CD14-positive monocyte (primary cell): ENCODE measurements around the gene BACH1. TPM values are rescaled to one million over a fixed set of nuclear protein-coding genes. Genes with fewer than 3 reads are reported as not detected.

ENCODE experiments used
- DNase-seq, 3 donors: peaks; one replicate each; pipeline ENCODE4 v3.0.0-alpha.2; 2011 to 2022
- H2AFZ ChIP-seq: 2 replicates; pipeline ENCODE4 v1.6.0; 2012; ENCODE audit warnings: mild to moderate bottlenecking, low read depth, low read length, inconsistent platforms; ENCODE audit not compliant: insufficient read depth, poor library complexity, severe bottlenecking
- H3K27ac ChIP-seq, 2 donors: 1 replicate in 1 of 2; 2 replicates in 1 of 2; pipeline ENCODE4 v1.5.1; 2012 to 2013; ENCODE audit warnings: low read length in 2 of 2, control low read depth in 1 of 2, inconsistent platforms in 1 of 2, low read depth in 1 of 2, mild to moderate bottlenecking in 1 of 2
- H3K27me3 ChIP-seq, 2 donors: one replicate each; pipeline versions ENCODE4 v1.6.0 to v1.6.1; 2011 to 2013; ENCODE audit warnings: low read length in 2 of 2; ENCODE audit not compliant: control insufficient read depth in 2 of 2, insufficient read depth in 2 of 2
- H3K36me3 ChIP-seq, 2 donors: replicated peaks in 1 of 2; 1 replicate in 1 of 2; 2 replicates in 1 of 2; pipeline versions ENCODE4 v1.5.1 to v1.6.1; 2012 to 2013; ENCODE audit warnings: low read length in 2 of 2, control low read depth in 1 of 2, inconsistent platforms in 1 of 2, mild to moderate bottlenecking in 1 of 2; ENCODE audit not compliant: insufficient read depth in 2 of 2, control insufficient read depth in 1 of 2
- H3K4me1 ChIP-seq, 2 donors: 1 replicate in 1 of 2; 2 replicates in 1 of 2; pipeline versions ENCODE4 v1.5.1 to v1.6.1; 2012 to 2013; ENCODE audit warnings: low read length in 2 of 2, control low read depth in 1 of 2, inconsistent platforms in 1 of 2, mild to moderate bottlenecking in 1 of 2, moderate library complexity in 1 of 2; ENCODE audit not compliant: insufficient read depth in 2 of 2, control insufficient read depth in 1 of 2
- H3K4me2 ChIP-seq: replicated peaks from 2 replicates; pipeline ENCODE3; 2012; ENCODE audit warnings: low read length, moderate library complexity, mild to moderate bottlenecking; ENCODE audit not compliant: poor library complexity, severe bottlenecking; ENCODE audit errors: extremely low read depth
- H3K4me3 ChIP-seq, 3 experiments: fragments of 200-600 bp in 1 of 3; sonication (generic) in 1 of 3; replicated peaks in 1 of 3; 1 replicate in 2 of 3; 2 replicates in 1 of 3; pipeline ENCODE4 v1.5.1; 2011 to 2013; ENCODE audit warnings: low read length in 3 of 3, mild to moderate bottlenecking in 3 of 3, control low read depth in 2 of 3, low read depth in 2 of 3, inconsistent platforms in 1 of 3, moderate library complexity in 1 of 3
- H3K79me2 ChIP-seq: 2 replicates; pipeline ENCODE4 v1.6.0; 2012; ENCODE audit warnings: mild to moderate bottlenecking, control low read depth, inconsistent platforms, low read length, moderate library complexity; ENCODE audit not compliant: insufficient read depth
- H3K9ac ChIP-seq: 2 replicates; pipeline ENCODE4 v1.6.0; 2017; ENCODE audit warnings: low read length, mild to moderate bottlenecking; ENCODE audit not compliant: insufficient read depth, poor library complexity, severe bottlenecking
- H3K9me3 ChIP-seq, 2 donors: replicated peaks in 1 of 2; 1 replicate in 1 of 2; 2 replicates in 1 of 2; pipeline versions ENCODE4 v1.5.1 to v1.6.1; 2012 to 2013; ENCODE audit warnings: low read length in 2 of 2, control low read depth in 1 of 2; ENCODE audit not compliant: control insufficient read depth in 1 of 2, insufficient read depth in 1 of 2
- H4K20me1 ChIP-seq: 2 replicates; pipeline ENCODE4 v1.6.0; 2012; ENCODE audit warnings: mild to moderate bottlenecking, low read length, control low read depth, moderate library complexity; ENCODE audit not compliant: insufficient read depth
- H3K27ac Mint-ChIP-seq, 7 donors: one replicate each; pipeline ENCODE4 v1.8.0; 2020; ENCODE audit warnings: mild to moderate bottlenecking in 7 of 7, mixed read lengths in 7 of 7, moderate library complexity in 6 of 7, inconsistent platforms in 2 of 7
- H3K27me3 Mint-ChIP-seq, 3 donors: one replicate each; pipeline ENCODE4 v1.8.0; 2021 to 2022; ENCODE audit warnings: low read depth in 3 of 3, mild to moderate bottlenecking in 3 of 3, mixed read lengths in 3 of 3, moderate library complexity in 3 of 3, inconsistent platforms in 1 of 3
- H3K36me3 Mint-ChIP-seq, 2 donors: one replicate each; pipeline ENCODE4 v1.8.0; 2020; ENCODE audit warnings: mixed read lengths in 2 of 2, inconsistent platforms in 1 of 2, mild to moderate bottlenecking in 1 of 2
- H3K4me1 Mint-ChIP-seq: one replicate; pipeline ENCODE4 v1.8.0; 2020; ENCODE audit warnings: mild to moderate bottlenecking, mixed read lengths
- H3K4me3 Mint-ChIP-seq, 2 donors: one replicate each; pipeline ENCODE4 v1.8.0; 2020; ENCODE audit warnings: mild to moderate bottlenecking in 2 of 2, mixed read lengths in 2 of 2, moderate library complexity in 1 of 2
- H3K9me3 Mint-ChIP-seq, 7 donors: one replicate each; pipeline ENCODE4 v1.8.0; 2020 to 2022; ENCODE audit warnings: mixed read lengths in 7 of 7, mild to moderate bottlenecking in 6 of 7, moderate library complexity in 6 of 7, inconsistent platforms in 2 of 7
- WGBS: methylation state at CpG from one replicate; pipeline ENCODE4 v1.1.5; 2013; ENCODE audit warnings: missing lambda C conversion rate; ENCODE audit not compliant: insufficient coverage; 5-methylcytosine and 5-hydroxymethylcytosine counted together
- intact Hi-C, 2 donors: fragments of 100-400 bp; cut with micrococcal nuclease; formaldehyde crosslinking; loops; one replicate each; pipeline versions ENCODE4 v1.15.0 to v1.15.1; 2023
- polyA plus RNA-seq, 3 donors: library from polyadenylated mRNA; depleted of rRNA in 1 of 3; unstranded in 2 of 3; stranded (reverse) in 1 of 3; fragments of 300-500 nt in 2 of 3; fragments of >200 nt in 1 of 3; fragmentation: Illumina TruSeq in 2 of 3; gene quantifications; 1 replicate in 2 of 3; 2 replicates in 1 of 3; pipeline ENCODE4 v1.2.3, GENCODE V29; 2012 to 2021
- TF ChIP-seq, protein P1 (sequence below): fragments of 200-600 bp; IDR thresholded peaks from one replicate; pipeline ENCODE4 v1.8.0; 2022; ENCODE audit warnings: antibody characterized with exemption, mild to moderate bottlenecking

The BACH1 gene
- polyA plus RNA-seq, 3 donors = 69.2 to 199 (median 148) TPM

DNA sequence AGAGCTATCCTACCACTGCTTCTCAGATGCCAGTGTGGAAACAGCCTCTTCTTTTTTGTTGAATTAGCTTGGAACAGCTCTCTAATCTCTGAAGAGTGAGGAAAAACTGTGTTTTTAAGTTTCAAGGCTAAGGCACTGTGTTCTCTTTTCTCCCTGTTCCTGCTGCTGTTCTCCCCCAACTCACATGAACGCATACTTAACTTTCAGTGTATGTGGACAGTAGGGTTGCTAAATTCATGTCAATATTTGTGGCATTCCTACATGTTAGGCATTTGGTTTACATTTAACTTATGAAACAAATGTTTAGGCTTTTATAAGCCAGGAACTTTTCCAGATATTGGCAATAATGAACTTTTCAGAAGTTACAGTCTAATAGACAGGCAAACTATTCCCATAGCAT, 6.8 kb downstream of the BACH1 start:
- H3K4me3 ChIP-seq = peak overlapping the region in 1 of 3 experiments; percentile 27
- H3K9ac ChIP-seq = no peak overlapping the region
- Mint-ChIP-seq H3K36me3 (peaks cover 53 to 61% of the 10 kb centered on the region in 2 donors), H3K27me3 (peaks cover 0 to 1% (median 0%) of the 10 kb centered on the region in 3 donors), H3K4me1 (peaks cover 83% of the 10 kb centered on the region), H3K27ac (peak overlapping the region in 6 of 7 donors; percentile 68 to 91 (median 84)), H3K9me3 (peaks cover 0 to 2% (median 0%) of the 10 kb centered on the region in 7 donors), H3K4me3 (no peak overlapping the region)
- TF ChIP-seq, protein P1, sequence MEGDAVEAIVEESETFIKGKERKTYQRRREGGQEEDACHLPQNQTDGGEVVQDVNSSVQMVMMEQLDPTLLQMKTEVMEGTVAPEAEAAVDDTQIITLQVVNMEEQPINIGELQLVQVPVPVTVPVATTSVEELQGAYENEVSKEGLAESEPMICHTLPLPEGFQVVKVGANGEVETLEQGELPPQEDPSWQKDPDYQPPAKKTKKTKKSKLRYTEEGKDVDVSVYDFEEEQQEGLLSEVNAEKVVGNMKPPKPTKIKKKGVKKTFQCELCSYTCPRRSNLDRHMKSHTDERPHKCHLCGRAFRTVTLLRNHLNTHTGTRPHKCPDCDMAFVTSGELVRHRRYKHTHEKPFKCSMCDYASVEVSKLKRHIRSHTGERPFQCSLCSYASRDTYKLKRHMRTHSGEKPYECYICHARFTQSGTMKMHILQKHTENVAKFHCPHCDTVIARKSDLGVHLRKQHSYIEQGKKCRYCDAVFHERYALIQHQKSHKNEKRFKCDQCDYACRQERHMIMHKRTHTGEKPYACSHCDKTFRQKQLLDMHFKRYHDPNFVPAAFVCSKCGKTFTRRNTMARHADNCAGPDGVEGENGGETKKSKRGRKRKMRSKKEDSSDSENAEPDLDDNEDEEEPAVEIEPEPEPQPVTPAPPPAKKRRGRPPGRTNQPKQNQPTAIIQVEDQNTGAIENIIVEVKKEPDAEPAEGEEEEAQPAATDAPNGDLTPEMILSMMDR = no peak
- peaks cover 100% of the 10 kb centered on the region for H4K20me1 ChIP-seq
- WGBS = no CpG with 5 or more reads among the region's 1 CpG
- H3K9me3 ChIP-seq = no peaks in the 10 kb centered on the region
- DNase-seq = no peak
- peak overlapping the region in 1 of 2 donors; percentile 76 for H3K27ac ChIP-seq
- peaks cover 100% of the 10 kb centered on the region for H3K79me2 ChIP-seq
- H3K4me1 ChIP-seq = peaks cover 79 to 91% of the 10 kb centered on the region in 2 donors
- peak overlapping the region; percentile 17 for H3K4me2 ChIP-seq
- H2AFZ ChIP-seq = no peak overlapping the region
- intact Hi-C loops = no loop called here
- no peaks in the 10 kb centered on the region for H3K27me3 ChIP-seq
- peaks cover 14 to 31% of the 10 kb centered on the region in 2 donors for H3K36me3 ChIP-seq

- H3K9ac ChIP-seq = no peak overlapping the region
These were observed 8.2 kb downstream of the BACH1 start for GRCh38 chr21:29306920-29307319.

More at GRCh38 chr21:29306920-29307319, 8.2 kb downstream of the BACH1 start:
- peaks cover 0 to 4% (median 0%) of the 10 kb centered on the region in 7 donors for H3K9me3 Mint-ChIP-seq
- H3K4me1 ChIP-seq = peaks cover 67 to 78% of the 10 kb centered on the region in 2 donors
- peaks cover 18 to 37% of the 10 kb centered on the region in 2 donors for H3K36me3 ChIP-seq
- intact Hi-C loops = no loop called here
- H3K27me3 ChIP-seq = no peaks in the 10 kb centered on the region
- peaks cover 0 to 1% (median 0%) of the 10 kb centered on the region in 3 donors for H3K27me3 Mint-ChIP-seq
- no peak overlapping the region for H3K4me3 Mint-ChIP-seq
- H4K20me1 ChIP-seq = peaks cover 100% of the 10 kb centered on the region
- no peaks in the 10 kb centered on the region for H3K9me3 ChIP-seq
- TF ChIP-seq, protein P1 = no peak
- H3K36me3 Mint-ChIP-seq = peaks cover 57 to 67% of the 10 kb centered on the region in 2 donors
- WGBS = no CpG with 5 or more reads among the region's 3 CpGs
- peak overlapping the region in 1 of 2 donors; percentile 76 for H3K27ac ChIP-seq
- peak overlapping the region in 4 of 7 donors; percentile 47 to 60 (median 56) for H3K27ac Mint-ChIP-seq
- H3K4me2 ChIP-seq = peak overlapping the region; percentile 11
- peaks cover 80% of the 10 kb centered on the region for H3K4me1 Mint-ChIP-seq
- no peak overlapping the region for H2AFZ ChIP-seq
- no peak for DNase-seq
- H3K4me3 ChIP-seq = peak overlapping the region in 1 of 3 experiments; percentile 21
- peaks cover 100% of the 10 kb centered on the region for H3K79me2 ChIP-seq
